Stimulated activated naive CD8-positive, alpha-beta T cell treated with anti-CD3 and anti-CD28 coated beads, Interleukin-15, amount 100 ng/mL, for 72 hours (primary cell): ENCODE data around the gene ZSCAN30.

ENCODE experiments used
- ATAC-seq: fragments of 150-1000 bp; cut with Tn5 transposase; 2 replicates; pipeline ENCODE4 v1.10.0; 2021; ENCODE audit warnings: mild to moderate bottlenecking, moderate library complexity
- DNase-seq, 2 donors: peaks; one replicate each; pipeline ENCODE4 v3.0.0; 2021 to 2022
- H3K27ac Mint-ChIP-seq, 2 donors: one replicate each; pipeline ENCODE4 v1.8.0; 2022; ENCODE audit warnings: mild to moderate bottlenecking in 2 of 2, mixed read lengths in 2 of 2, moderate library complexity in 2 of 2
- H3K27me3 Mint-ChIP-seq: one replicate; pipeline ENCODE4 v1.8.0; 2022; ENCODE audit warnings: mixed read lengths
- H3K4me1 Mint-ChIP-seq: one replicate; pipeline ENCODE4 v1.8.0; 2022; ENCODE audit warnings: mild to moderate bottlenecking, mixed read lengths
- H3K4me3 Mint-ChIP-seq, 2 donors: one replicate each; pipeline ENCODE4 v1.8.0; 2022; ENCODE audit warnings: mild to moderate bottlenecking in 2 of 2, mixed read lengths in 2 of 2, moderate library complexity in 1 of 2
- H3K9me3 Mint-ChIP-seq, 2 donors: one replicate each; pipeline ENCODE4 v1.8.0; 2022; ENCODE audit warnings: mixed read lengths in 2 of 2

The ZSCAN30 gene

GRCh38 chr18:35253655-35254287 lies 36.3 kb downstream of the ZSCAN30 start:
- H3K4me3 Mint-ChIP-seq = no peak overlapping the region
- ATAC-seq (no peak), DNase-seq (no peak)
- no peak overlapping the region for H3K27ac Mint-ChIP-seq
- H3K4me1 Mint-ChIP-seq = no peaks in the 10 kb centered on the region
- peaks cover 37 to 42% of the 10 kb centered on the region in 2 donors for H3K9me3 Mint-ChIP-seq
- no peaks in the 10 kb centered on the region for H3K27me3 Mint-ChIP-seq

DNA sequence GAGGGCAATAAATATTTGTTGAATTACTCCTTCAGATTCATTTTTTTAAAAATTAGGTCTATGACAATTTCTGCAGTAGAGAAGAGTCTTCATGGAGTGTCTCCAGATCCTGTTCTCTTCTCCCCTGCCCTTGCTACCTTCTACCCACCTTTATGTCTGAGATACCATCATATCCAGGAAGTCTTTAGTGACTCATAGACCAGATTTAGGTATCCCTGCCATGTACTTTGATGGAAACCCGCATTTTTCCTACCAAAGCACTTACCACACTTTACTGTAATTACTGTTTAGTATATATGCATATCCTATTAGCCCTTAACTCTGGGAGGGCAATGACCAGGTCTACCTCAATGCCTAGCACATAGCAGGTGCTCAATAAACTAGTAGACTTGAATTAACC lies 37.6 kb downstream of the ZSCAN30 start:
- Mint-ChIP-seq H3K4me1 (no peaks in the 10 kb centered on the region), H3K4me3 (no peak overlapping the region), H3K27ac (no peak overlapping the region), H3K9me3 (peaks cover 37 to 49% of the 10 kb centered on the region in 2 donors), H3K27me3 (no peaks in the 10 kb centered on the region)
- DNase-seq = no peak
- ATAC-seq = no peak

DNA sequence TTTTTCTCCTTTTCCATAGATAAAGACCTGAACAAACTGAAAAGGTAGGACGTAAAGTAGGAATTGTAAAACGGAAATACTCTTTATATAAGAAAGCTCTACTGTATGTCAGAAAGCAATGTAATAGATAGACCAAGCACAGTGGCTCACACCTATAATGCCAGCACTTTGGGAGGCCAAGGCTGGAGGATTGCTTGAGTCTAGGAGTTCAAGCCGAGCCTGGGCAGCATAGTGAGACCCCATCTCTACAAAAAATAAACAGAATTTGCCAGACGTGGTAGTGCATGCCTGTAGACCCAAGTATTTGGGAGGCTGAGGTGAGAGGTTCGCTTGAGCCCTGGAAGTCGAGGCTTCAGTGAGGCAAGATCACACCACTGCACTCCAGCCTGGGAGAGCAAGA lies 41.6 kb downstream of the ZSCAN30 start:
- no peak overlapping the region for H3K4me3 Mint-ChIP-seq
- ATAC-seq = no peak
- no peak for DNase-seq
- H3K27me3 Mint-ChIP-seq = no peaks in the 10 kb centered on the region
- peaks cover 27% of the 10 kb centered on the region for H3K4me1 Mint-ChIP-seq
- peaks cover 54 to 68% of the 10 kb centered on the region in 2 donors for H3K9me3 Mint-ChIP-seq
- no peak overlapping the region for H3K27ac Mint-ChIP-seq

- Mint-ChIP-seq H3K9me3 (peaks cover 48 to 61% of the 10 kb centered on the region in 2 donors), H3K4me3 (no peak overlapping the region), H3K4me1 (peaks cover 32% of the 10 kb centered on the region), H3K27me3 (no peaks in the 10 kb centered on the region), H3K27ac (peak overlapping the region in 1 of 2 donors; percentile 15)
- DNase-seq (no peak), ATAC-seq (no peak)
Measured at GRCh38 chr18:35247412-35248249, 42.4 kb downstream of the ZSCAN30 start.

GRCh38 chr18:35246831-35247230 lies 43.2 kb downstream of the ZSCAN30 start:
- Mint-ChIP-seq H3K27ac (no peak overlapping the region), H3K4me3 (no peak overlapping the region), H3K27me3 (no peaks in the 10 kb centered on the region), H3K4me1 (peaks cover 36% of the 10 kb centered on the region), H3K9me3 (peaks cover 40 to 53% of the 10 kb centered on the region in 2 donors)
- DNase-seq = no peak
- no peak for ATAC-seq

DNA sequence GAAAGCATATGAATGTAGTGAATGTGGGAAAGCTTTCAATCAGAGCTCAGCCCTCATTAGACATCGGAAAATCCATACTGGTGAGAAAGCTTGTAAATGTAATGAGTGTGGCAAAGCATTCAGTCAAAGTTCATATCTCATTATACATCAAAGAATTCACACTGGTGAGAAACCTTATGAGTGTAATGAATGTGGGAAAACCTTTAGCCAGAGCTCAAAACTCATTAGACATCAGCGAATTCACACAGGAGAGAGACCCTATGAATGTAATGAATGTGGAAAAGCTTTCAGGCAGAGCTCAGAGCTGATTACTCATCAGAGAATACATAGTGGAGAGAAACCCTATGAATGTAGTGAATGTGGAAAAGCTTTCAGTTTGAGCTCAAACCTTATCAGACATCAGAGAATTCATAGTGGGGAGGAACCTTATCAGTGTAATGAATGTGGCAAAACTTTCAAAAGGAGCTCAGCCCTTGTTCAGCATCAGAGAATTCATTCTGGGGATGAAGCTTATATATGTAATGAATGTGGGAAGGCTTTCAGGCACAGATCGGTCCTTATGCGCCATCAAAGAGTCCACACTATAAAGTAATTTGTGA lies 44.2 kb downstream of the ZSCAN30 start:
- H3K27ac Mint-ChIP-seq = no peak overlapping the region
- no peak overlapping the region for H3K4me3 Mint-ChIP-seq
- peaks cover 33 to 47% of the 10 kb centered on the region in 2 donors for H3K9me3 Mint-ChIP-seq
- DNase-seq (no peak), ATAC-seq (no peak)
- no peaks in the 10 kb centered on the region for H3K27me3 Mint-ChIP-seq
- H3K4me1 Mint-ChIP-seq = peaks cover 36% of the 10 kb centered on the region

DNA sequence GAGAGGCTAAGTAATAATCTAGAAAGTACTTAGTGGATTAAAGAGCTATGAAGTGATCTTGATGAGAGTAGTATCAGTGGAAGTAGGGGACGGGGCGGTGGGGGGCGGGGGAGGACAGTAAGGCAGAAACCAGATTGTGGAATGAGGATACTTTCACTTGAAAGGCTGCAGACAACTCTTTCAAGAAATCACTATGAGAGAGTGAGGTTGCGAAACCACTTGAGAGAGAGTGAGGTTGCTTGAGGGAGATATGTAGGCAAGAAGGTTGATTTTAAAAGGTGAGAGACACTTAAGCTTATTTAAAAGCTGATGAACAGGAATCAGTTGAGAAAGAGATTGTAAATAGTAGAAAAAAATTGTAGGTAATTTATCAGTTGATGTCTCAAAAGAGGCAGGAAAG lies 45.4 kb downstream of the ZSCAN30 start:
- DNase-seq (no peak), ATAC-seq (no peak)
- Mint-ChIP-seq H3K9me3 (peaks cover 28 to 41% of the 10 kb centered on the region in 2 donors), H3K4me3 (peak overlapping the region in 1 of 2 donors; percentile 37), H3K27me3 (no peaks in the 10 kb centered on the region), H3K4me1 (peaks cover 36% of the 10 kb centered on the region), H3K27ac (no peak overlapping the region)

DNA sequence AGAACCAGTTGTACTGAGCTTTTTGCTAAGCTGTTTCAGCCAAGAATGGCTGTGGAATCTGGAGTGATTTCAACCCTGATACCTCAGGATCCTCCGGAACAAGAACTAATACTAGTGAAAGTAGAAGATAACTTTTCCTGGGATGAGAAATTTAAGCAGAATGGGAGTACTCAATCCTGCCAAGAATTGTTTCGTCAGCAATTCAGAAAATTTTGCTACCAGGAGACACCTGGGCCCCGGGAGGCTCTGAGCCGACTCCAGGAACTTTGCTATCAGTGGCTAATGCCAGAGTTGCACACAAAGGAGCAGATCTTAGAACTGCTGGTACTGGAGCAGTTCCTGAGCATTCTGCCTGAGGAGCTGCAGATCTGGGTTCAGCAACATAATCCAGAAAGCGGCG lies 47.6 kb downstream of the ZSCAN30 start:
- Mint-ChIP-seq H3K4me3 (peak overlapping the region in 1 of 2 donors; percentile 25), H3K27ac (no peak overlapping the region), H3K4me1 (peaks cover 40% of the 10 kb centered on the region), H3K9me3 (peaks cover 28 to 34% of the 10 kb centered on the region in 2 donors), H3K27me3 (no peaks in the 10 kb centered on the region)
- no peak for ATAC-seq
- DNase-seq = no peak

- ATAC-seq (no peak), DNase-seq (no peak)
- Mint-ChIP-seq H3K27ac (peak overlapping the region; percentile 98), H3K4me3 (peak overlapping the region; percentile 94 to 96), H3K9me3 (peaks cover 24 to 28% of the 10 kb centered on the region in 2 donors), H3K27me3 (no peaks in the 10 kb centered on the region), H3K4me1 (peaks cover 33% of the 10 kb centered on the region)
Measured at GRCh38 chr18:35241448-35241804, 48.6 kb downstream of the ZSCAN30 start.

GRCh38 chr18:35240664-35241447 lies 49.2 kb downstream of the ZSCAN30 start, which contains the start of gene ZNF397:
ZNF397 (plus strand) TSS chr18:35241034; CDS start chr18:35242471, 1,437 bp downstream.
- ATAC-seq (peak; percentile 99), DNase-seq (peak; percentile 90 to 95)
- peaks cover 33% of the 10 kb centered on the region for H3K4me1 Mint-ChIP-seq
- no peaks in the 10 kb centered on the region for H3K27me3 Mint-ChIP-seq
- peak within 1 kb of the TSS; percentile 94 to 96 for H3K4me3 Mint-ChIP-seq
- H3K27ac Mint-ChIP-seq = peak within 1 kb of the TSS; percentile 98
- H3K9me3 Mint-ChIP-seq = peaks cover 23 to 25% of the 10 kb centered on the region in 2 donors

GRCh38 chr18:35239314-35239713 lies 50.7 kb downstream of the ZSCAN30 start:
- Mint-ChIP-seq H3K4me3 (peak overlapping the region in 1 of 2 donors; percentile 12), H3K27me3 (no peaks in the 10 kb centered on the region), H3K27ac (no peak overlapping the region), H3K4me1 (peaks cover 22% of the 10 kb centered on the region), H3K9me3 (peaks cover 8 to 10% of the 10 kb centered on the region in 2 donors)
- no peak for ATAC-seq
- DNase-seq = no peak

- peaks cover 4% of the 10 kb centered on the region for H3K4me1 Mint-ChIP-seq
- H3K9me3 Mint-ChIP-seq = no peaks in the 10 kb centered on the region
- no peak for DNase-seq
- H3K27me3 Mint-ChIP-seq = no peaks in the 10 kb centered on the region
- no peak for ATAC-seq
- no peak overlapping the region for H3K4me3 Mint-ChIP-seq
- no peak overlapping the region for H3K27ac Mint-ChIP-seq
Measured at GRCh38 chr18:35236571-35237363, 53.3 kb downstream of the ZSCAN30 start.

- H3K27me3 Mint-ChIP-seq = no peaks in the 10 kb centered on the region
- H3K4me3 Mint-ChIP-seq = peak overlapping the region; percentile 78 to 85
- ATAC-seq (peak; percentile 81), DNase-seq (peak; percentile 65 to 76)
- peaks cover 5% of the 10 kb centered on the region for H3K4me1 Mint-ChIP-seq
- H3K9me3 Mint-ChIP-seq = no peaks in the 10 kb centered on the region
- H3K27ac Mint-ChIP-seq = peak overlapping the region in 1 of 2 donors; percentile 58
Measured at GRCh38 chr18:35231052-35231451, 59.0 kb downstream of the ZSCAN30 start.

GRCh38 chr18:35227254-35227653 lies 62.8 kb downstream of the ZSCAN30 start:
- Mint-ChIP-seq H3K4me1 (peaks cover 5% of the 10 kb centered on the region), H3K27ac (no peak overlapping the region), H3K4me3 (no peak overlapping the region), H3K27me3 (no peaks in the 10 kb centered on the region), H3K9me3 (no peaks in the 10 kb centered on the region)
- ATAC-seq = no peak
- no peak for DNase-seq
